ENCODE measurements around the gene BANP. TPM values are rescaled to one million over a fixed set of nuclear protein-coding genes. Genes with fewer than 3 reads are reported as not detected.
"Not testable (repeated sequence)": the region's sequence is repeated elsewhere in the genome, so short reads cannot be mapped to it uniquely, and the experiment has no call there.

The BANP gene
- total and polyA plus RNA-seq, 2 experiments from 2014 or later, result 22.8 to 23.8 TPM

- no peak overlapping the region for H3K4me3 ChIP-seq
- 99% methylated on average over 12 of the region's 12 CpGs for WGBS (ENCODE audit: low lambda C conversion rate, missing lambda C conversion rate)
- no peaks in the 10 kb centered on the region for H3K27me3 ChIP-seq
- H2AFZ ChIP-seq, result no peak overlapping the region
- H3K27ac ChIP-seq, result no peak overlapping the region
- H3K4me1 ChIP-seq (ENCODE audit: insufficient read depth), result no peaks in the 10 kb centered on the region
- no peaks in the 10 kb centered on the region for H3K36me3 ChIP-seq (replicated peaks; ENCODE audit: insufficient read depth, low read depth)
- H4K20me1 ChIP-seq (ENCODE audit: insufficient read depth, poor library complexity, severe bottlenecking), result no peaks in the 10 kb centered on the region
- H3K9me2 ChIP-seq (replicated peaks; ENCODE audit: insufficient read depth), result no peaks in the 10 kb centered on the region
- TF ChIP-seq EZH2phosphoT487 (IDR thresholded peaks at IDR 0.05; ENCODE audit: low read depth, severe bottlenecking, unreplicated experiment), result no peak
- no peak for TF ChIP-seq EZH2 (IDR thresholded peaks at IDR 0.05; ENCODE audit: borderline replicate concordance)
- H3K79me2 ChIP-seq, result no peaks in the 10 kb centered on the region
- H3K9me3 ChIP-seq (ENCODE audit: low read depth), result no peaks in the 10 kb centered on the region
- H3K4me2 ChIP-seq, result no peak overlapping the region
- no peak for DNase-seq (ENCODE audit: low spot score)
These were observed 157.5 kb downstream of the BANP start for GRCh38 chr16:88108762-88109161.

DNA sequence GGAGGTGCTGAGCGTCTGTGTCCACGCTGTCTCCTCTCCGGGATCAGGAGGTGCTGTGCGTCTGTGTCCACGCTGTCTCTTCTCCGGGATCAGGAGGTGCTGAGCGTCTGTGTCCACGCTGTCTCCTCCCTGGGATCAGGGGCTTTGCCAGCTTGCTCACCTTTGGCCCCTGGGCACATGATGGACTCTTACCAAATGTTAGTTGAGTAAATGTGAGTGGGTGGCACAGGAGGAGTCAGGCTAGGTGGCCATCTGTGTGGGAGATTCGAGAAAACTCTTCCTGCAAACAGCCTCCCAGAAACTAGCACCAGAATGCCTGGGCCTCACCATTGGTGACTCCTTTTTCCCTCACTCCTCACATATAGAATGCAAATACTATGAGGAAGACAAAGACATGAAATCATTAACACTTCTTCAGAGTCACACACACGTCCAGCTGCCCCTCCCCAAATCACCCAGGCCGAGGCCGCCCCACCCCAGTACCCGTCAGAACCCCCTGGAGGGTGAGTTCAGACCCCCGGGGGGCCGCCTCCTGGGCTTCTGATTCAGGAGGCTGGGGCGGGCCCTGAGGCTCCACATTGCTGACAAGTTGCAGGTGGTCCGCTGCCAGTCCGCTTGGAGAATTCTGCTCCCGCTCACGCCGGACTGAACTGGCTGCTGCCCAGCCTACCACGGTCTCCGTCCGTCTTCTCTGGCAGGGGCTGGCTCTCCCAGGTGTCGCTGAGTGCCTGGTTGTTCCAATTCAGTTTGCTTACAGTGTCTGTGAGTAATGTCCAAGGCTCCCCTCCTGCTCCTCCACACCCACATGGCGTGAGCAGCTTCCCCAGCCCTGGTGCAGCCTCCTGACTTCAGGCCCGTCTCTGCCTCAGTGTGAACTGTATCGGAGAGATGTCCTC lies 158.7 kb downstream of the BANP start:
- H3K27me3 ChIP-seq; H3K79me2 ChIP-seq; H3K27ac ChIP-seq; H3K4me3 ChIP-seq; H3K36me3 ChIP-seq (replicated peaks; ENCODE audit: insufficient read depth, low read depth); H3K9me2 ChIP-seq (replicated peaks; ENCODE audit: insufficient read depth); H4K20me1 ChIP-seq (ENCODE audit: insufficient read depth, poor library complexity, severe bottlenecking); DNase-seq (ENCODE audit: low spot score); H3K9me3 ChIP-seq (ENCODE audit: low read depth); H2AFZ ChIP-seq; H3K4me1 ChIP-seq (ENCODE audit: insufficient read depth); H3K4me2 ChIP-seq: not testable (repeated sequence)
- 74% methylated on average over 24 of the region's 28 CpGs for WGBS (ENCODE audit: low lambda C conversion rate, missing lambda C conversion rate)

DNA sequence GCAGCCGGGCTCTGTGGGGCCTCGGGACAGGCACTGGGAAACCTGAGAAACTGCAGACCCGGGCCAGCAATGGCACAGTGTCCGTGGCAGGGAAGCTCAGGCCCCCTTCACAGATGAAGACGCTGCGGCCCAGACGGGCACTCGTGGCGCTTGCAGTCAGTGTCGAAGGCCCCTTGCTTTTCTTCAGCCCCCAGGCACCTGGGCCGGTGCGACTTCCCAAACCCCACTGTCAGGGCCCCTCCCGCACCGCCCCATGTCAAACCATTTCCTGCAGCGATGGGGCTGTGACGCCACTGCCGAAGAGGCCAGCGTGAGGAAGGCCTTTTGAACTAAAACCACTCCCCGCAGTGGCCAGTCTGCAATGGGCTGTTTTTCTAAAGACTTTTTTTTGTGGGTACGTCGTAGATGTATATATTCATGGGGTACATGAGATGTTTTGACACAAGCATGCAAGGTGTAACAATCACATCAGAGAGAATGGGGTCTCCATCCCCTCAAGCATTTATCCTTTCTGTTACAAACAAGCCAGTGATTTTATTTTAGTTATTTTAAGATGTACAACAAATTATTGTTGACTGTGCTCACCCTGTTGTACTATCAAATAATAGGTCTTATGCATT lies 159.8 kb downstream of the BANP start:
- not testable (repeated sequence) for H4K20me1 ChIP-seq (ENCODE audit: insufficient read depth, poor library complexity, severe bottlenecking); H3K27ac ChIP-seq; H3K9me2 ChIP-seq (replicated peaks; ENCODE audit: insufficient read depth); DNase-seq (ENCODE audit: low spot score); H3K27me3 ChIP-seq; H3K4me3 ChIP-seq; H3K9me3 ChIP-seq (ENCODE audit: low read depth); H3K4me2 ChIP-seq; H2AFZ ChIP-seq; H3K36me3 ChIP-seq (replicated peaks; ENCODE audit: insufficient read depth, low read depth); H3K79me2 ChIP-seq; H3K4me1 ChIP-seq (ENCODE audit: insufficient read depth)
- 84% methylated on average over 20 of the region's 21 CpGs for WGBS (ENCODE audit: low lambda C conversion rate, missing lambda C conversion rate)

- H3K4me3 ChIP-seq; H3K4me1 ChIP-seq (ENCODE audit: insufficient read depth): not testable (repeated sequence)
- WGBS (ENCODE audit: low lambda C conversion rate, missing lambda C conversion rate), result 73% methylated on average over 13 of the region's 13 CpGs
These were observed 160.7 kb downstream of the BANP start for GRCh38 chr16:88111976-88112375.

DNA sequence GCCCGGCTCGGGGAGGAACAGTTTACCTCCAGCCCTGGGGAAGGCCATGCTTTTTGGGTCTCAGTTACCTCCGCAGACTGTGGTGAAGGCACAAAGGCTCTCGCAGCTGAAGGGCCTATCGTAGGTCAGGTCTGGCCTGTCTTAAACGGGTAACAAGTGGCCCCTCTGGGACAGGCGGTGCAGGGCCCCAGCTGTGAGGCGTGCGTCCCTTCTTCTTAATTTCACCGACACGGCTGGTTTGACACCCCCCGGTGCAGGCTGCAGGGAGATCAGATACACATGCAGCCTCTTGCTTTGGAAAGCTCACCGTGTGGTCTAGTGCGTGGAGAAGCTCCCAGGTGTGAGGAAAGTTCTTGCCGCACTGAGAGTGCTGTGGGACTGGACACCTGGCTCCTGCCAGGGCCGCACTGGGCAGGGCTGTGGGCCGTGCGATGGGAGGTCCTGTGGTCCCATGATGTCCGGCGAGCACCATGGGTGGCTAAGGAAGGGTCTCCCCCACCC lies 162.4 kb downstream of the BANP start:
- Histone ChIP-seq H3K79me2 (no peaks in the 10 kb centered on the region), H3K27me3 (no peaks in the 10 kb centered on the region), H3K9me2 (replicated peaks; ENCODE audit: insufficient read depth) (no peaks in the 10 kb centered on the region), H3K4me3 (no peak overlapping the region), H3K4me2 (no peak overlapping the region), H3K36me3 (replicated peaks; ENCODE audit: insufficient read depth, low read depth) (no peaks in the 10 kb centered on the region), H3K9me3 (ENCODE audit: low read depth) (no peaks in the 10 kb centered on the region), H4K20me1 (ENCODE audit: insufficient read depth, poor library complexity, severe bottlenecking) (no peaks in the 10 kb centered on the region), H3K4me1 (ENCODE audit: insufficient read depth) (peaks cover 4% of the 10 kb centered on the region), H3K27ac (no peak overlapping the region), H2AFZ (no peak overlapping the region)
- TF ChIP-seq EZH2 (IDR thresholded peaks at IDR 0.05; ENCODE audit: borderline replicate concordance) (no peak), EZH2phosphoT487 (IDR thresholded peaks at IDR 0.05; ENCODE audit: low read depth, severe bottlenecking, unreplicated experiment) (no peak)
- TF ChIP-seq, protein P1, sequence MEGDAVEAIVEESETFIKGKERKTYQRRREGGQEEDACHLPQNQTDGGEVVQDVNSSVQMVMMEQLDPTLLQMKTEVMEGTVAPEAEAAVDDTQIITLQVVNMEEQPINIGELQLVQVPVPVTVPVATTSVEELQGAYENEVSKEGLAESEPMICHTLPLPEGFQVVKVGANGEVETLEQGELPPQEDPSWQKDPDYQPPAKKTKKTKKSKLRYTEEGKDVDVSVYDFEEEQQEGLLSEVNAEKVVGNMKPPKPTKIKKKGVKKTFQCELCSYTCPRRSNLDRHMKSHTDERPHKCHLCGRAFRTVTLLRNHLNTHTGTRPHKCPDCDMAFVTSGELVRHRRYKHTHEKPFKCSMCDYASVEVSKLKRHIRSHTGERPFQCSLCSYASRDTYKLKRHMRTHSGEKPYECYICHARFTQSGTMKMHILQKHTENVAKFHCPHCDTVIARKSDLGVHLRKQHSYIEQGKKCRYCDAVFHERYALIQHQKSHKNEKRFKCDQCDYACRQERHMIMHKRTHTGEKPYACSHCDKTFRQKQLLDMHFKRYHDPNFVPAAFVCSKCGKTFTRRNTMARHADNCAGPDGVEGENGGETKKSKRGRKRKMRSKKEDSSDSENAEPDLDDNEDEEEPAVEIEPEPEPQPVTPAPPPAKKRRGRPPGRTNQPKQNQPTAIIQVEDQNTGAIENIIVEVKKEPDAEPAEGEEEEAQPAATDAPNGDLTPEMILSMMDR (IDR thresholded peaks at IDR 0.05; ENCODE audit: poor library complexity), result no peak
- DNase-seq (ENCODE audit: low spot score), result no peak
- WGBS (ENCODE audit: low lambda C conversion rate, missing lambda C conversion rate), result 92% methylated on average over 20 of the region's 20 CpGs

More at GRCh38 chr16:88111976-88112375, 160.7 kb downstream of the BANP start:
- H3K36me3 ChIP-seq (replicated peaks; ENCODE audit: insufficient read depth, low read depth); H3K27ac ChIP-seq; DNase-seq (ENCODE audit: low spot score); H3K27me3 ChIP-seq; H3K4me2 ChIP-seq; H3K9me2 ChIP-seq (replicated peaks; ENCODE audit: insufficient read depth); H4K20me1 ChIP-seq (ENCODE audit: insufficient read depth, poor library complexity, severe bottlenecking); H3K9me3 ChIP-seq (ENCODE audit: low read depth); H2AFZ ChIP-seq; H3K79me2 ChIP-seq: not testable (repeated sequence)

DNA sequence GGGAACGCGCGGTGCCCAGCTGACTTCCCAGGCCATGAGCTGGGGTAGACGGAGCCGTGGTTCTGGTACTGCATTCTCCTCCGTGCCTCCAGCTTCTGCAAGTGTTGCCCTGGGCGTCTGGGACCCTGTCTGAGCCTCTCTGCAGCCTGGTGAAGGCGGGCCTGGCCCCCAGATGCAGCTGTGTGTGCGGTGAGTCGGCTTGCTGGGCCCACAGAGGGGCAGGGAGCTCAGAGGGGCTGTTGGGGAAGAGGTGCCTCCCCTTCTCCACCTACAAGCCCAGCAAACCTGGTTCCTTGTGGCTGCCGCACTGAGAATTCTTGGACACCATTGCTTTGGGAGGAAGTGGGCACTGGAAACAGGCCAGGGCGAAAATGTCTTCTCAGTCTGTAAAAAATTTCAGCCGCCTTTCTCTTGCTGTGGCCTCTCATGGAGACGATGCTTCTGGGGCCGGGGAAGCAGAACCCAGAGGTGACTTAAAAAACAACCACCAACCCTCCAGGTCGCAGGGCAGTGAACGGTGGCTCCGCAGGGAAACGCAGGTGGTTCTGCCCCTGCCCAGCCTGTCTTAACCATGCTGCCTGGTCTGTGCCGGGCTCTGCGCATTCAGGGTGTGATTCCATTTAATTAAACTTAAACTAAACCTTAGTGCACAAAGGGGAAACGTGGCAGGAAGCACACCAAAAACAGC lies 163.5 kb downstream of the BANP start:
- H3K27ac ChIP-seq; H3K9me2 ChIP-seq (replicated peaks; ENCODE audit: insufficient read depth); H3K4me3 ChIP-seq; H3K4me2 ChIP-seq; H2AFZ ChIP-seq; H4K20me1 ChIP-seq (ENCODE audit: insufficient read depth, poor library complexity, severe bottlenecking); H3K79me2 ChIP-seq; H3K27me3 ChIP-seq; H3K36me3 ChIP-seq (replicated peaks; ENCODE audit: insufficient read depth, low read depth); H3K9me3 ChIP-seq (ENCODE audit: low read depth); DNase-seq (ENCODE audit: low spot score): not testable (repeated sequence)
- peaks cover 11% of the 10 kb centered on the region for H3K4me1 ChIP-seq (ENCODE audit: insufficient read depth)
- WGBS (ENCODE audit: low lambda C conversion rate, missing lambda C conversion rate), result 81% methylated on average over 22 of the region's 22 CpGs
